ENCODE data around the gene RASAL2. TPM values are rescaled to one million over a fixed set of nuclear protein-coding genes. Genes with fewer than 3 reads are reported as not detected.
A peak's percentile ranks its signal among the peaks of the same experiment; 100 is the strongest.

Gene RASAL2
- total RNA-seq, 1 donor from 2014 or later, result 44.2 TPM

- Mint-ChIP-seq H3K4me3 (ENCODE audit: unreplicated experiment) (no peak overlapping the region), H3K4me1 (ENCODE audit: low read depth, unreplicated experiment) (peaks cover 18% of the 10 kb centered on the region), H3K36me3 (ENCODE audit: low read depth, unreplicated experiment) (peaks cover 15% of the 10 kb centered on the region), H3K27ac (ENCODE audit: unreplicated experiment) (no peak overlapping the region), H3K27me3 (ENCODE audit: low read depth, unreplicated experiment) (no peaks in the 10 kb centered on the region), H3K9me3 (ENCODE audit: unreplicated experiment) (no peaks in the 10 kb centered on the region)
- Histone ChIP-seq H3K4me3 (ENCODE audit: insufficient read depth, low read depth, low read length) (no peak overlapping the region), H3K27me3 (ENCODE audit: insufficient read depth, low read length) (no peaks in the 10 kb centered on the region), H3K79me2 (ENCODE audit: insufficient read depth, low read length) (no peaks in the 10 kb centered on the region), H3K36me3 (ENCODE audit: insufficient read depth, low read length) (peaks cover 19% of the 10 kb centered on the region), H2AFZ (ENCODE audit: low read depth, low read length) (no peak overlapping the region), H3K9ac (ENCODE audit: low read length) (no peak overlapping the region), H3K9me3 (ENCODE audit: insufficient read depth, low read depth, low read length) (no peaks in the 10 kb centered on the region), H3K4me1 (ENCODE audit: insufficient read depth, low read length) (no peaks in the 10 kb centered on the region), H4K20me1 (ENCODE audit: insufficient read depth, low read length) (no peaks in the 10 kb centered on the region), H3K4me2 (ENCODE audit: low read length) (no peak overlapping the region), H3K27ac (ENCODE audit: low read depth, low read length) (no peak overlapping the region)
- no peak for DNase-seq (ENCODE audit: low read depth)
- TF ChIP-seq EZH2 (IDR thresholded peaks at IDR 0.05; ENCODE audit: insufficient read depth, low read length) (no peak), CTCF (IDR thresholded peaks at IDR 0.05; ENCODE audit: insufficient read depth, low read depth, low read length) (no peak)
- no peak for FAIRE-seq
Observed at GRCh38 chr1:178464566-178464965, 370.7 kb downstream of the RASAL2 start.

GRCh38 chr1:178465011-178465410 is 371.1 kb downstream of the RASAL2 start:
- no peaks in the 10 kb centered on the region for H4K20me1 ChIP-seq (ENCODE audit: insufficient read depth, low read length)
- no peak overlapping the region for H3K4me3 Mint-ChIP-seq (ENCODE audit: unreplicated experiment)
- peak overlapping the region; percentile 59 for H3K27ac Mint-ChIP-seq (ENCODE audit: unreplicated experiment)
- H3K9me3 ChIP-seq (ENCODE audit: insufficient read depth, low read depth, low read length), result no peaks in the 10 kb centered on the region
- no peak for FAIRE-seq
- H3K27ac ChIP-seq (ENCODE audit: low read depth, low read length), result peak overlapping the region; percentile 21
- H3K4me1 Mint-ChIP-seq (ENCODE audit: low read depth, unreplicated experiment), result peaks cover 18% of the 10 kb centered on the region
- no peaks in the 10 kb centered on the region for H3K4me1 ChIP-seq (ENCODE audit: insufficient read depth, low read length)
- peaks cover 19% of the 10 kb centered on the region for H3K36me3 ChIP-seq (ENCODE audit: insufficient read depth, low read length)
- peaks cover 15% of the 10 kb centered on the region for H3K36me3 Mint-ChIP-seq (ENCODE audit: low read depth, unreplicated experiment)
- H3K27me3 ChIP-seq (ENCODE audit: insufficient read depth, low read length), result no peaks in the 10 kb centered on the region
- no peak for TF ChIP-seq EZH2 (IDR thresholded peaks at IDR 0.05; ENCODE audit: insufficient read depth, low read length)
- no peak for TF ChIP-seq CTCF (IDR thresholded peaks at IDR 0.05; ENCODE audit: insufficient read depth, low read depth, low read length)
- no peak overlapping the region for H3K9ac ChIP-seq (ENCODE audit: low read length)
- no peaks in the 10 kb centered on the region for H3K9me3 Mint-ChIP-seq (ENCODE audit: unreplicated experiment)
- peak; percentile 65 for DNase-seq (ENCODE audit: low read depth)
- H2AFZ ChIP-seq (ENCODE audit: low read depth, low read length), result no peak overlapping the region
- H3K4me2 ChIP-seq (ENCODE audit: low read length), result peak overlapping the region; percentile 9
- no peak overlapping the region for H3K4me3 ChIP-seq (ENCODE audit: insufficient read depth, low read depth, low read length)
- H3K27me3 Mint-ChIP-seq (ENCODE audit: low read depth, unreplicated experiment), result no peaks in the 10 kb centered on the region
- no peaks in the 10 kb centered on the region for H3K79me2 ChIP-seq (ENCODE audit: insufficient read depth, low read length)

GRCh38 chr1:178467837-178468236 is 373.9 kb downstream of the RASAL2 start:
- no peak for TF ChIP-seq CTCF (IDR thresholded peaks at IDR 0.05; ENCODE audit: insufficient read depth, low read depth, low read length)
- TF ChIP-seq EZH2 (IDR thresholded peaks at IDR 0.05; ENCODE audit: insufficient read depth, low read length), result no peak
- H3K4me2 ChIP-seq (ENCODE audit: low read length), result no peak overlapping the region
- no peak overlapping the region for H3K27ac ChIP-seq (ENCODE audit: low read depth, low read length)
- no peak overlapping the region for H2AFZ ChIP-seq (ENCODE audit: low read depth, low read length)
- no peaks in the 10 kb centered on the region for H3K4me1 ChIP-seq (ENCODE audit: insufficient read depth, low read length)
- peaks cover 18% of the 10 kb centered on the region for H3K4me1 Mint-ChIP-seq (ENCODE audit: low read depth, unreplicated experiment)
- H3K79me2 ChIP-seq (ENCODE audit: insufficient read depth, low read length), result no peaks in the 10 kb centered on the region
- H3K4me3 ChIP-seq (ENCODE audit: insufficient read depth, low read depth, low read length), result no peak overlapping the region
- no peak overlapping the region for H3K27ac Mint-ChIP-seq (ENCODE audit: unreplicated experiment)
- no peak for FAIRE-seq
- no peaks in the 10 kb centered on the region for H3K9me3 ChIP-seq (ENCODE audit: insufficient read depth, low read depth, low read length)
- H3K36me3 Mint-ChIP-seq (ENCODE audit: low read depth, unreplicated experiment), result peaks cover 17% of the 10 kb centered on the region
- H3K9me3 Mint-ChIP-seq (ENCODE audit: unreplicated experiment), result no peaks in the 10 kb centered on the region
- no peaks in the 10 kb centered on the region for H3K27me3 ChIP-seq (ENCODE audit: insufficient read depth, low read length)
- no peaks in the 10 kb centered on the region for H3K27me3 Mint-ChIP-seq (ENCODE audit: low read depth, unreplicated experiment)
- DNase-seq (ENCODE audit: low read depth), result no peak
- H4K20me1 ChIP-seq (ENCODE audit: insufficient read depth, low read length), result no peaks in the 10 kb centered on the region
- peaks cover 19% of the 10 kb centered on the region for H3K36me3 ChIP-seq (ENCODE audit: insufficient read depth, low read length)
- H3K4me3 Mint-ChIP-seq (ENCODE audit: unreplicated experiment), result no peak overlapping the region
- H3K9ac ChIP-seq (ENCODE audit: low read length), result no peak overlapping the region
